ENCODE measurements around the gene ATP5MG. TPM values are rescaled to one million over a fixed set of nuclear protein-coding genes. Genes with fewer than 3 reads are reported as not detected.

The ATP5MG gene
- total RNA-seq, result 65.7 TPM

GRCh38 chr11:118401151-118401879 is at the start of gene ATP5MG:
Gene ATP5MG, plus strand, starts transcription at chr11:118401606. Its CDS starts 60 bp downstream, at chr11:118401666.

GRCh38 chr11:118359295-118359958 is 42.0 kb upstream of the ATP5MG start, which contains the start of gene UBE4A:
Gene UBE4A, plus strand, starts transcription at chr11:118359600. Its CDS starts 5,481 bp downstream, at chr11:118365081.

GRCh38 chr11:118435893-118436624 is 34.7 kb downstream of the ATP5MG start, which contains the start of gene KMT2A:
Gene KMT2A, plus strand, starts transcription at chr11:118436492. Its CDS starts 21 bp downstream, at chr11:118436513.

Other genes with a start within 250 kb of the ATP5MG start
- gene SCN4B, start 248.8 kb upstream of the ATP5MG start, total RNA-seq, result 9.1 TPM
- gene SCN2B, start 225.0 kb upstream of the ATP5MG start, total RNA-seq, result 3.4 TPM
- gene JAML, start 176.6 kb upstream of the ATP5MG start, total RNA-seq, result 0.31 TPM
- gene MPZL3, start 149.2 kb upstream of the ATP5MG start, total RNA-seq, result 0.63 TPM
- 0.63 TPM for gene MPZL2, start 137.3 kb upstream of the ATP5MG start, total RNA-seq
- not detected for gene CD3E, start 96.9 kb upstream of the ATP5MG start, total RNA-seq
- gene CD3D, start 58.9 kb upstream of the ATP5MG start, total RNA-seq, result not detected
- gene CD3G, start 57.3 kb upstream of the ATP5MG start, total RNA-seq, result not detected
- gene UBE4A, start 42.0 kb upstream of the ATP5MG start, total RNA-seq, result 59.5 TPM
- 226 TPM for gene KMT2A, start 34.9 kb downstream of the ATP5MG start, total RNA-seq
- gene TTC36, start 125.9 kb downstream of the ATP5MG start, total RNA-seq, result 7.2 TPM
- 83.3 TPM for gene TMEM25, start 129.6 kb downstream of the ATP5MG start, total RNA-seq
- 30.7 TPM for gene IFT46, start 164.3 kb downstream of the ATP5MG start, total RNA-seq
- 65.4 TPM for gene ARCN1, start 170.8 kb downstream of the ATP5MG start, total RNA-seq
- 129 TPM for gene PHLDB1, start 206.0 kb downstream of the ATP5MG start, total RNA-seq

Data from parietal lobe (tissue), 1 donor.